ENCODE measurements around the gene CCDC146.
"Not testable (repeated sequence)": the region's sequence is repeated elsewhere in the genome, so short reads cannot be mapped to it uniquely, and the experiment has no call there.

- peak; percentile 30 for TF ChIP-seq CTCF (IDR thresholded peaks at IDR 0.05; ENCODE audit: poor library complexity)
- TF ChIP-seq EZH2 (IDR thresholded peaks at IDR 0.05; ENCODE audit: borderline replicate concordance); EZH2phosphoT487 (IDR thresholded peaks at IDR 0.05; ENCODE audit: low read depth, severe bottlenecking, unreplicated experiment): not testable (repeated sequence)
Observed at GRCh38 chr7:77125486-77125885, 3.1 kb downstream of the CCDC146 start.
